A549 (cell line): ENCODE measurements around the gene RNU1-1.
"Not testable (repeated sequence)": the region's sequence is repeated elsewhere in the genome, so short reads cannot be mapped to it uniquely, and the experiment has no call there.

Source experiments
- BHLHE40 ChIP-seq: IDR thresholded peaks from 2 replicates; pipeline ENCODE4 v1.6.1; 2012; ENCODE audit warnings: low read depth, low read length, inconsistent platforms
- CTCF ChIP-seq: fragments of >200 bp; sonication (Bioruptor Twin); formaldehyde crosslinking; IDR thresholded peaks from 3 replicates; pipeline ENCODE4 v1.5.1; 2016
- HDAC2 ChIP-seq: fragments of 200-600 bp; sonication (generic); IDR thresholded peaks from 2 replicates; pipeline ENCODE4 v1.6.1; 2016
- NR3C1 ChIP-seq: fragments of >200 bp; sonication (Bioruptor Twin); formaldehyde crosslinking; IDR thresholded peaks from 3 replicates; pipeline ENCODE4 v1.6.1; 2017
- PHF8 ChIP-seq: fragments of 200-600 bp; sonication (generic); IDR thresholded peaks from 2 replicates; pipeline ENCODE4 v1.6.1; 2016; ENCODE audit warnings: low read depth, mild to moderate bottlenecking, antibody characterized with exemption, moderate library complexity, borderline replicate concordance
- POLR2A ChIP-seq: IDR thresholded peaks from 2 replicates; pipeline ENCODE4 v1.6.1; 2012; ENCODE audit warnings: mild to moderate bottlenecking, low read length
- RAD21 ChIP-seq, 2 experiments: fragments of >200 bp in 1 of 2; sonication (Bioruptor Twin) in 1 of 2; formaldehyde crosslinking in 1 of 2; IDR thresholded peaks in 1 of 2; conservative IDR thresholded peaks in 1 of 2; 2 replicates in 1 of 2; 3 replicates in 1 of 2; pipeline ENCODE4 v1.6.1; 2012 to 2018; ENCODE audit warnings: inconsistent platforms in 1 of 2
- SMC3 ChIP-seq: fragments of >200 bp; sonication (Bioruptor Twin); formaldehyde crosslinking; IDR thresholded peaks from 3 replicates; pipeline ENCODE4 v1.6.1; 2018; ENCODE audit warnings: inconsistent platforms
- TF ChIP-seq, protein P1 (sequence below): fragments of 250-450 bp; sonication (Bioruptor Pico); IDR thresholded peaks from 2 replicates; pipeline ENCODE4 v1.5.0; 2021; ENCODE audit warnings: mild to moderate bottlenecking, moderate library complexity, borderline replicate concordance
- TF ChIP-seq, protein P2 (sequence below): fragments of 200-600 bp; sonication (generic); IDR thresholded peaks from 2 replicates; pipeline ENCODE4 v1.6.1; 2016; ENCODE audit warnings: antibody characterized with exemption, mild to moderate bottlenecking, moderate library complexity

GRCh38 chr1:16535898-16536297 is 21.8 kb upstream of the RNU1-1 start:
- TF ChIP-seq NR3C1; POLR2A; PHF8; RAD21 (conservative IDR thresholded peaks at IDR 0.05 in 1 of 2, IDR thresholded peaks at IDR 0.05 in 1 of 2); HDAC2; BHLHE40; CTCF; SMC3: not testable (repeated sequence)
- TF ChIP-seq, protein P1, sequence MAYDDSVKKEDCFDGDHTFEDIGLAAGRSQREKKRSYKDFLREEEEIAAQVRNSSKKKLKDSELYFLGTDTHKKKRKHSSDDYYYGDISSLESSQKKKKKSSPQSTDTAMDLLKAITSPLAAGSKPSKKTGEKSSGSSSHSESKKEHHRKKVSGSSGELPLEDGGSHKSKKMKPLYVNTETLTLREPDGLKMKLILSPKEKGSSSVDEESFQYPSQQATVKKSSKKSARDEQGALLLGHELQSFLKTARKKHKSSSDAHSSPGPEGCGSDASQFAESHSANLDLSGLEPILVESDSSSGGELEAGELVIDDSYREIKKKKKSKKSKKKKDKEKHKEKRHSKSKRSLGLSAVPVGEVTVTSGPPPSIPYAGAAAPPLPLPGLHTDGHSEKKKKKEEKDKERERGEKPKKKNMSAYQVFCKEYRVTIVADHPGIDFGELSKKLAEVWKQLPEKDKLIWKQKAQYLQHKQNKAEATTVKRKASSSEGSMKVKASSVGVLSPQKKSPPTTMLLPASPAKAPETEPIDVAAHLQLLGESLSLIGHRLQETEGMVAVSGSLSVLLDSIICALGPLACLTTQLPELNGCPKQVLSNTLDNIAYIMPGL (CRISPR knock-in tag), result not testable (repeated sequence)
- TF ChIP-seq, protein P2, sequence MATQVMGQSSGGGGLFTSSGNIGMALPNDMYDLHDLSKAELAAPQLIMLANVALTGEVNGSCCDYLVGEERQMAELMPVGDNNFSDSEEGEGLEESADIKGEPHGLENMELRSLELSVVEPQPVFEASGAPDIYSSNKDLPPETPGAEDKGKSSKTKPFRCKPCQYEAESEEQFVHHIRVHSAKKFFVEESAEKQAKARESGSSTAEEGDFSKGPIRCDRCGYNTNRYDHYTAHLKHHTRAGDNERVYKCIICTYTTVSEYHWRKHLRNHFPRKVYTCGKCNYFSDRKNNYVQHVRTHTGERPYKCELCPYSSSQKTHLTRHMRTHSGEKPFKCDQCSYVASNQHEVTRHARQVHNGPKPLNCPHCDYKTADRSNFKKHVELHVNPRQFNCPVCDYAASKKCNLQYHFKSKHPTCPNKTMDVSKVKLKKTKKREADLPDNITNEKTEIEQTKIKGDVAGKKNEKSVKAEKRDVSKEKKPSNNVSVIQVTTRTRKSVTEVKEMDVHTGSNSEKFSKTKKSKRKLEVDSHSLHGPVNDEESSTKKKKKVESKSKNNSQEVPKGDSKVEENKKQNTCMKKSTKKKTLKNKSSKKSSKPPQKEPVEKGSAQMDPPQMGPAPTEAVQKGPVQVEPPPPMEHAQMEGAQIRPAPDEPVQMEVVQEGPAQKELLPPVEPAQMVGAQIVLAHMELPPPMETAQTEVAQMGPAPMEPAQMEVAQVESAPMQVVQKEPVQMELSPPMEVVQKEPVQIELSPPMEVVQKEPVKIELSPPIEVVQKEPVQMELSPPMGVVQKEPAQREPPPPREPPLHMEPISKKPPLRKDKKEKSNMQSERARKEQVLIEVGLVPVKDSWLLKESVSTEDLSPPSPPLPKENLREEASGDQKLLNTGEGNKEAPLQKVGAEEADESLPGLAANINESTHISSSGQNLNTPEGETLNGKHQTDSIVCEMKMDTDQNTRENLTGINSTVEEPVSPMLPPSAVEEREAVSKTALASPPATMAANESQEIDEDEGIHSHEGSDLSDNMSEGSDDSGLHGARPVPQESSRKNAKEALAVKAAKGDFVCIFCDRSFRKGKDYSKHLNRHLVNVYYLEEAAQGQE, result not testable (repeated sequence)
